Activated CD4-positive, alpha-beta T cell treated with anti-CD3 and anti-CD28 coated beads, Interleukin-10, Interleukin-2, amounts not matched to agents 100 ng/mL and 50 ng/mL, durations not matched to agents 16 hours and 8 hours (primary cell): ENCODE measurements around the gene MTG1.

Experiments
- DNase-seq: peaks from one replicate; pipeline ENCODE4 v3.0.0-alpha.2; 2020

MTG1 gene

GRCh38 chr10:133471300-133472109, 77.5 kb downstream of the MTG1 start:
- DNase-seq, result no peak
